GM19372 (cell line): ENCODE results near the gene TRIM43B.
"Not testable (repeated sequence)": the region's sequence is repeated elsewhere in the genome, so short reads cannot be mapped to it uniquely, and the experiment has no call there.

ENCODE experiments used
- ATAC-seq: cut with Tn5 transposase; IDR thresholded peaks from one replicate; pipeline ENCODE4 v1.9.1; 2021; ENCODE audit warnings: mild to moderate bottlenecking, low read depth, moderate library complexity; ENCODE audit not compliant: unreplicated experiment

Gene TRIM43B

DNA sequence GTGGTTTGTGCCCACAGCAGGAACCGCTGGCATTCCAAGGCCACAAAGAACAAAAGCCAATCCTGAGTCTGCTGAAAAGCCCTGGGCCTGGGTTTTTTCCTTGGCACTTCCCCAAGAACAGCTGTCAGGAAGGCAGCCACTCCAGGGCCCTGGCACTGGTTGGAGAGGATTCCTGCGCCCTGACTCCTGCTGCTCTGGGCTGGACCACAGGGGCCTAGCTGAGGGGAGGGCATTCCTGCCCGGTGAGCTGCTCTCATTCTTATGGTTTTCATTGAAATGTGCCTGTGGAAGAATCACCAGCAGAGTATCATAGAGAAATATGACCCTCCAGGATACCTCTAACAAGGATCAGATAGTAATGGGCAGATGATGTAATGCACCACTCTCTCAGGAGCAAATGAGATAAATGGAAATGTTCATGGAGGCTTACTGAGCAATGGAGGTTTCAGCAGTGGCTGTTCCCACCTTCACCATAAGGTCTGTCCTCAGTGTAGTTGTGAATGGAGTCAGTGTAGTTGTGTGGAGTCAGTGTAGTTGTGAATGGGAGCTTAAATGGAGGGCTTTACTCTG is 50.0 kb downstream of the TRIM43B start:
- not testable (repeated sequence) for ATAC-seq

- ATAC-seq: not testable (repeated sequence)
Observed at GRCh38 chr2:95433973-95434372, 50.6 kb downstream of the TRIM43B start.

- not testable (repeated sequence) for ATAC-seq
Observed at GRCh38 chr2:95433373-95433772, 51.2 kb downstream of the TRIM43B start.

DNA sequence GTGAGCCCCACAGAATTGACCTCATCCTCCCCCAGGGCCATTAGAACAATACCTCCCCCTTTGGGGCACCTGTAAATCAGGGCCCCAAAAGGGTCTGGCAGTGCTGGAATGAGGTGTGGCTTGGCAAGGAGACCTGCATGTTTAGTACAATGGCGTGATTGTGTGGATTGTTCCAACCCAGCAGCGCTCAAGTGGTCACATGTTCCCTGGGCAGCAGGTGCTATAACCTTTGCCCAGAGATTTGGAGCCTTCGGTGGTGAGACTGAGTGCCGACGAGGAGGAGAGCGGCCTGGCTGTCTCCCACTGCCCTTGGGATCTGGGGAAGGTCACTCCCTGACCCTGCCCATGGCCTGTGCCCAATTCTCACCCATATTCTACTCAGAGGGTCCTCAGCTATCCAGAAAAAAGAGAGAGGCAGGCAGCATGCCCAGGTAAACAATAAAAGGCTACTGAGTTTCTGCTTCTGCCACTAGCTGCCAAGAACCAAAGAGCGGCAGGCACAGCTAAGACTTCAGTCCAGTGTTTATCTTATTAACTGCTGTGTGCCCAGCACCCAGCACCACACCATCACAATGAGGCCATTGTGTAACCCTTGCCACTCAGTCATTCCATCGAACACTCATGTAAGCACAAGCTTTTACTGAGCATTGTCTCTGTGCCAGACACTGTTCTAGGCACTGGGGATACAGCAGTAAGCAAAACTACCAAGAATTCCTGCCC is 54.6 kb downstream of the TRIM43B start:
- not testable (repeated sequence) for ATAC-seq

DNA sequence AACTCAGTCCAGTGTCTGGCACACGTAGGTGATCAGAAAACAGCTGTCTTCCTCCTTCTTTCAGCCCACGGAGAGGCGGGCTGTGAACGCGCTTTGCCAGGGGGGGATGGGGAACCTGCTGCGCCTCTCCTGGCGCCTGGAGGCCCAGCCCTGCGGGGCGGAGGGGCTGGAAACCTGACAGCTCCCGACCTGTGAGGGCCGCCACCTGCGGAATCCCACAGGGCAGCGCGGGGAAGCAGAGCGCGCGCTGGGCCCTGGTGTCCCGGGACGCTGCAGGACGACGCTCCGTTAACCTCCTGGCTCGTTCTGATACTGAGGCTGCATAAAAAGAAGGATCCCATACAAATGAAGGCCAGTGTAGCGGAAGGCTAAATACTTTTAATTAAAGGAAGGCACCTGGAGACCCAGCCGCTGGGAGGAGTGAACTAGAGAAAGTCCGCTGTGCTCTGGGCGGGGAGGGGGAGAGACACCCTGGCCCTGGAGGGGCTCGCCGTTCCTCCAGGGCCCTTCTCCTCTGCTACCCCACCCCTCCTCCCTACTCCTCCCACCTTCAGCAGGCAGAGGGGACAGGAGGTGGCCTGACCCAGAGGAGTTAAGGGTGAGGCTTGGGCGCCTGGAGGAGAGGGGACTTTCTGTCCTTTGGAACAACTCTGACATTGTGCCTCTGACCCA is 57.2 kb downstream of the TRIM43B start:
- ATAC-seq: not testable (repeated sequence)
